Measurements from ENCODE around the gene CATSPER1. TPM values are rescaled to one million over a fixed set of nuclear protein-coding genes. Genes with fewer than 3 reads are reported as not detected.

Gene CATSPER1
- total RNA-seq, 3 donors from 2014 or later (not counting 1 experiment from before 2014, with no cell fraction given) = 12.2 to 16.9 (median 13.3) TPM

GRCh38 chr11:66062408-66062807 is 36.1 kb upstream of the CATSPER1 start:
- intact Hi-C loops (cut with micrococcal nuclease) = no loop called here
- Histone ChIP-seq H3K4me1 (ENCODE audit: control insufficient read depth, insufficient read depth, low read length) (no peaks in the 10 kb centered on the region), H3K27ac (ENCODE audit: low read length) (no peak overlapping the region), H3K27me3 (ENCODE audit: control insufficient read depth, insufficient read depth, low read length) (no peaks in the 10 kb centered on the region), H3K9me3 (ENCODE audit: control insufficient read depth, insufficient read depth, low read length) (no peaks in the 10 kb centered on the region), H3K36me3 (ENCODE audit: control insufficient read depth, insufficient read depth, low read length) (peaks cover 92% of the 10 kb centered on the region), H3K4me3 (ENCODE audit: low read length) (no peak overlapping the region)
- H3K36me3 Mint-ChIP-seq = peaks cover 53% of the 10 kb centered on the region
- H3K27me3 Mint-ChIP-seq (ENCODE audit: low read depth in 2 of 2) = no peaks in the 10 kb centered on the region
- no peaks in the 10 kb centered on the region for H3K9me3 Mint-ChIP-seq
- peaks cover 19 to 33% of the 10 kb centered on the region in 2 donors for H3K4me1 Mint-ChIP-seq
- no peak overlapping the region for H3K4me3 Mint-ChIP-seq
- no peak for ATAC-seq
- H3K27ac Mint-ChIP-seq = no peak overlapping the region
- no peak for DNase-seq
- 100% methylated on average over 1 of the region's 2 CpGs for WGBS (ENCODE audit: insufficient coverage)
- no peak for TF ChIP-seq CTCF (IDR thresholded peaks at IDR 0.05)

GRCh38 chr11:66061268-66061667 is 35.0 kb upstream of the CATSPER1 start:
- peaks cover 45% of the 10 kb centered on the region for H3K36me3 Mint-ChIP-seq
- H3K27me3 Mint-ChIP-seq (ENCODE audit: low read depth in 2 of 2) = no peaks in the 10 kb centered on the region
- H3K4me3 ChIP-seq (ENCODE audit: low read length) = no peak overlapping the region
- H3K4me3 Mint-ChIP-seq = no peak overlapping the region
- DNase-seq (no peak), ATAC-seq (no peak)
- no peak for TF ChIP-seq CTCF (IDR thresholded peaks at IDR 0.05)
- no peak overlapping the region for H3K27ac Mint-ChIP-seq
- no peaks in the 10 kb centered on the region for H3K9me3 Mint-ChIP-seq
- intact Hi-C loops (cut with micrococcal nuclease) = no loop called here
- WGBS (ENCODE audit: insufficient coverage) = 84% methylated on average over 6 of the region's 6 CpGs
- H3K27ac ChIP-seq (ENCODE audit: low read length) = no peak overlapping the region
- no peaks in the 10 kb centered on the region for H3K27me3 ChIP-seq (ENCODE audit: control insufficient read depth, insufficient read depth, low read length)
- H3K9me3 ChIP-seq (ENCODE audit: control insufficient read depth, insufficient read depth, low read length) = no peaks in the 10 kb centered on the region
- peaks cover 91% of the 10 kb centered on the region for H3K36me3 ChIP-seq (ENCODE audit: control insufficient read depth, insufficient read depth, low read length)
- no peaks in the 10 kb centered on the region for H3K4me1 ChIP-seq (ENCODE audit: control insufficient read depth, insufficient read depth, low read length)
- peaks cover 8 to 22% of the 10 kb centered on the region in 2 donors for H3K4me1 Mint-ChIP-seq

GRCh38 chr11:66059966-66060680 is 33.8 kb upstream of the CATSPER1 start:
- Histone ChIP-seq H3K27me3 (ENCODE audit: control insufficient read depth, insufficient read depth, low read length) (no peaks in the 10 kb centered on the region), H3K36me3 (ENCODE audit: control insufficient read depth, insufficient read depth, low read length) (peaks cover 92% of the 10 kb centered on the region), H3K9me3 (ENCODE audit: control insufficient read depth, insufficient read depth, low read length) (no peaks in the 10 kb centered on the region), H3K4me3 (ENCODE audit: low read length) (no peak overlapping the region), H3K27ac (ENCODE audit: low read length) (no peak overlapping the region), H3K4me1 (ENCODE audit: control insufficient read depth, insufficient read depth, low read length) (no peaks in the 10 kb centered on the region)
- 84% methylated on average over 8 of the region's 8 CpGs for WGBS (ENCODE audit: insufficient coverage)
- no peaks in the 10 kb centered on the region for H3K27me3 Mint-ChIP-seq (ENCODE audit: low read depth in 2 of 2)
- TF ChIP-seq CTCF (IDR thresholded peaks at IDR 0.05) = no peak
- intact Hi-C loops (cut with micrococcal nuclease) = no loop called here
- DNase-seq = no peak
- no peaks in the 10 kb centered on the region for H3K9me3 Mint-ChIP-seq
- H3K27ac Mint-ChIP-seq = no peak overlapping the region
- H3K36me3 Mint-ChIP-seq = peaks cover 41% of the 10 kb centered on the region
- H3K4me3 Mint-ChIP-seq = no peak overlapping the region
- peaks cover 6 to 22% of the 10 kb centered on the region in 2 donors for H3K4me1 Mint-ChIP-seq
- ATAC-seq = no peak

- no peaks in the 10 kb centered on the region for H3K9me3 Mint-ChIP-seq
- Histone ChIP-seq H3K4me1 (ENCODE audit: control insufficient read depth, insufficient read depth, low read length) (peaks cover 17% of the 10 kb centered on the region), H3K9me3 (ENCODE audit: control insufficient read depth, insufficient read depth, low read length) (no peaks in the 10 kb centered on the region), H3K4me3 (ENCODE audit: low read length) (no peak overlapping the region), H3K27ac (ENCODE audit: low read length) (no peak overlapping the region), H3K36me3 (ENCODE audit: control insufficient read depth, insufficient read depth, low read length) (peaks cover 67% of the 10 kb centered on the region), H3K27me3 (ENCODE audit: control insufficient read depth, insufficient read depth, low read length) (no peaks in the 10 kb centered on the region)
- DNase-seq (no peak), ATAC-seq (no peak)
- H3K27ac Mint-ChIP-seq = no peak overlapping the region
- intact Hi-C loops (cut with micrococcal nuclease) = no loop called here
- no peak for TF ChIP-seq CTCF (IDR thresholded peaks at IDR 0.05)
- WGBS (ENCODE audit: insufficient coverage) = 92% methylated on average over 7 of the region's 7 CpGs
- peaks cover 20 to 37% of the 10 kb centered on the region in 2 donors for H3K4me1 Mint-ChIP-seq
- no peaks in the 10 kb centered on the region for H3K27me3 Mint-ChIP-seq (ENCODE audit: low read depth in 2 of 2)
- H3K36me3 Mint-ChIP-seq = peaks cover 16% of the 10 kb centered on the region
- H3K4me3 Mint-ChIP-seq = no peak overlapping the region
Observed at GRCh38 chr11:66056501-66056900, 30.2 kb upstream of the CATSPER1 start.

Data from natural killer cell (primary cell).